Spinal cord (tissue), 10 donors: Measurements from ENCODE around the gene ALKBH6. TPM values are rescaled to one million over a fixed set of nuclear protein-coding genes. Genes with fewer than 3 reads are reported as not detected.

Experiments used
- DNase-seq, 6 donors: peaks; one replicate each; pipeline versions ENCODE4 v3.0.0 to v3.0.0-alpha.2; 2013 to 2015; ENCODE audit warnings: low spot score in 6 of 6, low read depth in 4 of 6
- H3K27ac ChIP-seq: one replicate; pipeline ENCODE4 v1.5.1; 2013; ENCODE audit warnings: low read depth, low read length, control low read depth
- H3K27me3 ChIP-seq: one replicate; pipeline ENCODE4 v1.6.1; 2013; ENCODE audit warnings: low read length; ENCODE audit not compliant: control insufficient read depth, insufficient read depth
- H3K36me3 ChIP-seq: one replicate; pipeline ENCODE4 v1.6.1; 2013; ENCODE audit warnings: low read length; ENCODE audit not compliant: control insufficient read depth, insufficient read depth
- H3K4me1 ChIP-seq: one replicate; pipeline ENCODE4 v1.6.1; 2013; ENCODE audit warnings: low read length; ENCODE audit not compliant: control insufficient read depth, insufficient read depth
- H3K4me3 ChIP-seq: one replicate; pipeline ENCODE4 v1.5.1; 2013; ENCODE audit warnings: low read depth, low read length, control low read depth
- H3K9me3 ChIP-seq: one replicate; pipeline ENCODE4 v1.6.1; 2013; ENCODE audit warnings: low read length; ENCODE audit not compliant: control insufficient read depth, insufficient read depth
- WGBS: methylation state at CpG from one replicate; pipeline ENCODE4 v1.1.5; 2013; ENCODE audit warnings: missing lambda C conversion rate; ENCODE audit not compliant: insufficient coverage; 5-methylcytosine and 5-hydroxymethylcytosine counted together
- polyA plus RNA-seq, 2 donors: library from polyadenylated mRNA; unstranded; fragments of 120-200 nt; gene quantifications; one replicate each; pipeline ENCODE4 v1.2.1, GENCODE V29; 2013; ENCODE audit not compliant: insufficient read length in 2 of 2
- total RNA-seq, 2 donors: library from RNA; depleted of rRNA in 1 of 2; stranded (reverse); fragments of 120-200 nt in 1 of 2; fragments of >200 nt in 1 of 2; gene quantifications; one replicate each; pipeline versions ENCODE4 v1.2.3 to v1.2.4, GENCODE V29; 2013 to 2014
- donor health status: healthy.

Gene ALKBH6
- total and polyA plus RNA-seq, 4 donors: 12.6 to 29.2 (median 18.4) TPM

DNA sequence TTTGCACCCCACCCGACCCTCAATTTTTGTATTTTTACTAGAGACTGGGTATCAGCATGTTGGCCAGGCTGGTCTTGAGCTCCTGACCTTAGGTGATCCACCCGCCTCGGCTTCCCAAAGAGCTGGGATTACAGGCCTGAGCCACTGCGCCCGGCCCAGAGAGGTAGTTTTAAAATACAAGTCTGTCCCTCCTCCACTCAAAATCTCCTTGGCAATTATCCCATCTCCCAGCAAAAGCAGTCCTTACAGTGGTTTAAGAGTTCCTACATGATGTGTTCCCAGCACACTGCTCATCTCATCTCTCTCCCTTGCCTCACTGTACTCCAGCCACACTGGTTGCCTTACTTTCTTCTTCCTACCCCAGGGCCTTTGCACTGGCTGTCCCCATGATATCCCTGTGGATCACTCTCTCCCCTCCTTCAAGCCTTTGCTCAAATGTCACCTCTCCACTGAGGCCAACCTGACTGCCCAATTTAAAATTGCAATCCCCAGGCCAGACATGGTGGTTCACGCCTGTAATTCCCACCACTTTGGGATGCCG is 53.5 kb downstream of the ALKBH6 start:
- peaks cover 10% of the 10 kb centered on the region for H3K4me1 ChIP-seq
- no peak overlapping the region for H3K27ac ChIP-seq
- no peak overlapping the region for H3K4me3 ChIP-seq
- 86% methylated on average over 4 of the region's 7 CpGs for WGBS
- no peaks in the 10 kb centered on the region for H3K9me3 ChIP-seq
- peaks cover 31% of the 10 kb centered on the region for H3K27me3 ChIP-seq
- DNase-seq: no peak
- no peaks in the 10 kb centered on the region for H3K36me3 ChIP-seq

- Histone ChIP-seq H3K9me3 (no peaks in the 10 kb centered on the region), H3K27ac (no peak overlapping the region), H3K4me1 (peaks cover 10% of the 10 kb centered on the region), H3K27me3 (peaks cover 31% of the 10 kb centered on the region), H3K4me3 (no peak overlapping the region), H3K36me3 (no peaks in the 10 kb centered on the region)
- 29% methylated on average over 16 of the region's 20 CpGs for WGBS
- DNase-seq: no peak
These were observed 54.1 kb downstream of the ALKBH6 start for GRCh38 chr19:35959968-35960320.

Other genes with a start within 250 kb of the ALKBH6 start
- 10 to 100 TPM; 13.6 to 32.6 TPM for gene ARHGAP33, start 238.6 kb downstream of the ALKBH6 start, total RNA-seq
- gene ARHGAP33, start 238.6 kb downstream of the ALKBH6 start, polyA plus RNA-seq: 100 to 1,000 TPM; 152 to 183 TPM
- gene PRODH2, start 201.4 kb downstream of the ALKBH6 start, total RNA-seq: under 1 TPM in 1 of 2 donors, not detected in 1; 0.10 TPM
- gene PRODH2, start 201.4 kb downstream of the ALKBH6 start, polyA plus RNA-seq: under 1 TPM; 0.27 to 0.32 TPM
- under 1 TPM; 0.30 to 0.44 TPM for gene NPHS1, start 161.7 kb downstream of the ALKBH6 start, total RNA-seq
- gene NPHS1, start 161.7 kb downstream of the ALKBH6 start, polyA plus RNA-seq: 1 to 10 TPM; 1.9 to 2.1 TPM
- 1 to 10 TPM; 1.1 to 1.9 TPM for gene KIRREL2, start 157.3 kb downstream of the ALKBH6 start, total RNA-seq
- gene KIRREL2, start 157.3 kb downstream of the ALKBH6 start, polyA plus RNA-seq: 1 to 10 TPM; 2.8 to 3.5 TPM
- 100 to 1,000 TPM; 205 to 237 TPM for gene APLP1, start 145.6 kb downstream of the ALKBH6 start, total RNA-seq
- 1,000 to 10,000 TPM; 1,021 to 1,097 TPM for gene APLP1, start 145.6 kb downstream of the ALKBH6 start, polyA plus RNA-seq
- gene NFKBID, start 113.7 kb downstream of the ALKBH6 start, total RNA-seq: 1 to 10 TPM; 6.4 to 6.8 TPM
- gene NFKBID, start 113.7 kb downstream of the ALKBH6 start, polyA plus RNA-seq: 10 to 100 TPM in 1 of 2 donors, 1 to 10 TPM in 1; 4.9 to 10.6 TPM
- gene HCST, start 111.7 kb downstream of the ALKBH6 start, total RNA-seq: 1 to 10 TPM; 1.9 to 3.5 TPM
- gene HCST, start 111.7 kb downstream of the ALKBH6 start, polyA plus RNA-seq: 1 to 10 TPM; 3.7 to 4.0 TPM
- gene TYROBP, start 105.9 kb downstream of the ALKBH6 start, total RNA-seq: 10 to 100 TPM; 14.1 to 34.1 TPM
- gene TYROBP, start 105.9 kb downstream of the ALKBH6 start, polyA plus RNA-seq: 10 to 100 TPM; 25.8 to 32.4 TPM
- 1 to 10 TPM; 5.5 to 6.6 TPM for gene LRFN3, start 77.8 kb downstream of the ALKBH6 start, total RNA-seq
- gene LRFN3, start 77.8 kb downstream of the ALKBH6 start, polyA plus RNA-seq: 10 to 100 TPM; 45.0 to 47.8 TPM
- 10 to 100 TPM; 11.4 to 27.5 TPM for gene SDHAF1, start 19.0 kb downstream of the ALKBH6 start, total RNA-seq
- gene SDHAF1, start 19.0 kb downstream of the ALKBH6 start, polyA plus RNA-seq: 10 to 100 TPM; 25.3 to 27.3 TPM
- gene SYNE4, start 5.4 kb downstream of the ALKBH6 start, total RNA-seq: 1 to 10 TPM in 1 of 2 donors, under 1 TPM in 1; 0.79 to 1.4 TPM
- 1 to 10 TPM; 6.8 to 7.1 TPM for gene SYNE4, start 5.4 kb downstream of the ALKBH6 start, polyA plus RNA-seq
- 10 to 100 TPM; 25.2 to 53.4 TPM for gene CLIP3, start 18.7 kb upstream of the ALKBH6 start, total RNA-seq
- gene CLIP3, start 18.7 kb upstream of the ALKBH6 start, polyA plus RNA-seq: 100 to 1,000 TPM; 294 to 331 TPM
- 1 to 10 TPM; 3.1 to 6.6 TPM for gene THAP8, start 40.1 kb upstream of the ALKBH6 start, total RNA-seq
- gene THAP8, start 40.1 kb upstream of the ALKBH6 start, polyA plus RNA-seq: 10 to 100 TPM; 16.9 to 17.1 TPM
- 1 to 10 TPM; 2.1 to 3.1 TPM for gene WDR62, start 40.7 kb upstream of the ALKBH6 start, total RNA-seq
- gene WDR62, start 40.7 kb upstream of the ALKBH6 start, polyA plus RNA-seq: 1 to 10 TPM; 4.8 to 6.6 TPM
- not detected for gene OVOL3, start 96.9 kb upstream of the ALKBH6 start, total RNA-seq
- under 1 TPM in 1 of 2 donors, not detected in 1; 0.56 TPM for gene OVOL3, start 96.9 kb upstream of the ALKBH6 start, polyA plus RNA-seq
- 100 to 1,000 TPM in 1 of 2 donors, 10 to 100 TPM in 1; 68.3 to 130 TPM for gene POLR2I, start 100.7 kb upstream of the ALKBH6 start, total RNA-seq
- 100 to 1,000 TPM; 104 to 113 TPM for gene POLR2I, start 100.7 kb upstream of the ALKBH6 start, polyA plus RNA-seq
- gene TBCB, start 101.3 kb upstream of the ALKBH6 start, total RNA-seq: 100 to 1,000 TPM; 184 to 278 TPM
- 100 to 1,000 TPM; 336 to 343 TPM for gene TBCB, start 101.3 kb upstream of the ALKBH6 start, polyA plus RNA-seq
- gene CAPNS1, start 125.9 kb upstream of the ALKBH6 start, total RNA-seq: 100 to 1,000 TPM; 200 to 421 TPM
- 100 to 1,000 TPM; 486 to 515 TPM for gene CAPNS1, start 125.9 kb upstream of the ALKBH6 start, polyA plus RNA-seq
- 10 to 100 TPM in 1 of 2 donors, 1 to 10 TPM in 1; 5.8 to 20.5 TPM for gene COX7A1, start 138.2 kb upstream of the ALKBH6 start, total RNA-seq
- 10 to 100 TPM in 1 of 2 donors, 1 to 10 TPM in 1; 9.7 to 22.2 TPM for gene COX7A1, start 138.2 kb upstream of the ALKBH6 start, polyA plus RNA-seq
- 10 to 100 TPM; 12.1 to 12.9 TPM for gene ZNF565, start 200.5 kb upstream of the ALKBH6 start, total RNA-seq
- 10 to 100 TPM in 1 of 2 donors, 1 to 10 TPM in 1; 9.7 to 11.0 TPM for gene ZNF565, start 200.5 kb upstream of the ALKBH6 start, polyA plus RNA-seq
- gene ZNF146, start 200.9 kb upstream of the ALKBH6 start, total RNA-seq: 10 to 100 TPM; 86.3 to 93.2 TPM
- 10 to 100 TPM; 64.1 to 81.3 TPM for gene ZNF146, start 200.9 kb upstream of the ALKBH6 start, polyA plus RNA-seq